ENCODE data around the gene TRAPPC2. TPM values are rescaled to one million over a fixed set of nuclear protein-coding genes. Genes with fewer than 3 reads are reported as not detected.

TRAPPC2 gene
- total RNA-seq, 4 donors from 2014 or later = 13.1 to 20.4 (median 15.2) TPM

DNA sequence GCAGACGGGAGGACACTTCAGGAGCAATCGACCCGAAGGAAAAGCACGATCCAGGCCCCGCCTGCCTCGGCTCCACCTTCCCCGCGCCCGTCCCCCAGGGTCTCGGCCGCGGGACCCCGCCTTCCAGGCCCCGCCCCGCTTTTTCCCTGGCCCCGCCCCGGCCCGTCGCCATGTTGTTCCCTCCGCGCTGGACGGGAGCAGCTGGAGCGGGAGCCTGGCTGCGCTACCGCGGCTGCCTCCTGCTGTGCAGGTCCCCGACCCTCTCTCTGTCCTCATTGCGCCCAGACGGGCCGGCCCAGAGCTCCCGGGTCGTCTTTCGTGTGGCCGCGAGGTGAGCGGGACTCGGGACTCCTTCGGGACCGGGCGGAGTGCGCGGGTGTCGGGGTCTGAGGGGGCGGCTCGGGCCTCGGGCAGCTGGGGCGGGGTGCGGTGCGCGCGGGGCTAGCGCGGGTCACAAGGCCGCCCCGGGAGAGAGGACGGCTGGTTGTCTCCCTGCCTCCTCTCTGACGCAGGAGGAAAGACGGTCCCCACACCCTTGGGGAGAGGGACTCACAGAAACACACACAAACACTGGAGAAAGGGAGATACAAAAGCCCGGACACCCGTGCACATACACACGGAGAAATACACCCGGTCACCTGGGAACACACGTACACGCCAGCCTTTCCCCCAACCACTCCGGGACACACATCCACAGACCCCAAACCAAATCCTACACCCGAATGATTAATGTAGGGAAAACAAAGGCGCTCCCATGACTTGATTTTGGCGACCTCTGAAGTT lies 45.3 kb downstream of the TRAPPC2 start, which contains the start of gene RAB9A:
RAB9A (plus strand) TSS at position 171 of the 783 bp plus-strand sequence. CDS start 19,619 bp downstream, outside the sequence.
- Histone ChIP-seq H3K9me3 (no peaks in the 10 kb centered on the region), H3K27ac (replicated peaks in 1 of 4) (peak within 1 kb of the TSS; percentile 92 to 95 (median 94)), H3K4me3 (peak within 1 kb of the TSS; percentile 68 to 83 (median 76)), H3K4me1 (peaks cover 25 to 47% (median 40%) of the 10 kb centered on the region in 4 donors), H3K36me3 (no peaks in the 10 kb centered on the region), H3K27me3 (no peaks in the 10 kb centered on the region)
- 2% methylated on average over 21 of the region's 68 CpGs for WGBS
- peak; percentile 93 to 97 for TF ChIP-seq POLR2AphosphoS5 (IDR thresholded peaks at IDR 0.05)
- TF ChIP-seq, protein P1, sequence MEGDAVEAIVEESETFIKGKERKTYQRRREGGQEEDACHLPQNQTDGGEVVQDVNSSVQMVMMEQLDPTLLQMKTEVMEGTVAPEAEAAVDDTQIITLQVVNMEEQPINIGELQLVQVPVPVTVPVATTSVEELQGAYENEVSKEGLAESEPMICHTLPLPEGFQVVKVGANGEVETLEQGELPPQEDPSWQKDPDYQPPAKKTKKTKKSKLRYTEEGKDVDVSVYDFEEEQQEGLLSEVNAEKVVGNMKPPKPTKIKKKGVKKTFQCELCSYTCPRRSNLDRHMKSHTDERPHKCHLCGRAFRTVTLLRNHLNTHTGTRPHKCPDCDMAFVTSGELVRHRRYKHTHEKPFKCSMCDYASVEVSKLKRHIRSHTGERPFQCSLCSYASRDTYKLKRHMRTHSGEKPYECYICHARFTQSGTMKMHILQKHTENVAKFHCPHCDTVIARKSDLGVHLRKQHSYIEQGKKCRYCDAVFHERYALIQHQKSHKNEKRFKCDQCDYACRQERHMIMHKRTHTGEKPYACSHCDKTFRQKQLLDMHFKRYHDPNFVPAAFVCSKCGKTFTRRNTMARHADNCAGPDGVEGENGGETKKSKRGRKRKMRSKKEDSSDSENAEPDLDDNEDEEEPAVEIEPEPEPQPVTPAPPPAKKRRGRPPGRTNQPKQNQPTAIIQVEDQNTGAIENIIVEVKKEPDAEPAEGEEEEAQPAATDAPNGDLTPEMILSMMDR (IDR thresholded peaks at IDR 0.05) = no peak
- peak; percentile 73 for TF ChIP-seq POLR2A (IDR thresholded peaks at IDR 0.05; ENCODE audit: low read depth)
- no peak for TF ChIP-seq EP300 (IDR thresholded peaks at IDR 0.05)
- intact Hi-C loops (cut with DNase I) = no loop called here
- peak; percentile 93 for DNase-seq (ENCODE audit: extremely low spot score)

DNA sequence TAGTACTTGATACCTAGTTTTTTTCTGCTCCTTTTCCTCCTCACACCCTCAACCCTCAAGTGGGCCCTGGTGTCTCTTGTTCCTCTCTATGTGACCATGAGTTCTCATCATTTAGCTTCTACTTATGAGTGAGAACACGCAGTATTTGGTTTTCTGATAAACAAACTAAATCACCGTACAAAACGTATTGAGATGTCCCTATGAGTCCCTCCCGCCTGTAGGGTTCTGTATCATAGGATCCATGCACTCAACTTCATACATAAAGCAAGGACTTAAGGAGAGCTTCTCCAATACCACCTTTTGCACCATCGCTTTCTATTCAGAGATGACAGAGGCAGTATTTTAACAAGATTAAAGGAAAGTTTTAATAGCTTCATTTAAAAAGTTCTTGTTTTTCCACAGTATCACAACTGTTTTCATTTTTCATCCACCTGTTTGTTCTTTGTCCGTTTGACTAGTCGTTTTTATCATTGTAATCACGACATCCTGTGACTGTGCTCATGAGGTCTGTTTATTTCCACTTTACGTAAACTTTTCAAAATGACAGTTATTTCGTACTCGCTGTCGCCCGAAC lies 45.9 kb downstream of the TRAPPC2 start:
- Histone ChIP-seq H3K27me3 (no peaks in the 10 kb centered on the region), H3K9me3 (no peaks in the 10 kb centered on the region), H3K36me3 (no peaks in the 10 kb centered on the region), H3K4me1 (peaks cover 20 to 40% (median 33%) of the 10 kb centered on the region in 4 donors), H3K4me3 (peak overlapping the region; percentile 68 to 83 (median 76)), H3K27ac (replicated peaks in 1 of 4) (peak overlapping the region; percentile 92 to 95 (median 94))
- TF ChIP-seq POLR2AphosphoS5 (IDR thresholded peaks at IDR 0.05) (no peak), POLR2A (IDR thresholded peaks at IDR 0.05; ENCODE audit: low read depth) (no peak), EP300 (IDR thresholded peaks at IDR 0.05) (no peak)
- TF ChIP-seq, protein P1 (IDR thresholded peaks at IDR 0.05) = no peak
- intact Hi-C loops (cut with DNase I) = no loop called here
- DNase-seq (ENCODE audit: extremely low spot score) = no peak
- WGBS = 15% methylated on average over 13 of the region's 13 CpGs

DNA sequence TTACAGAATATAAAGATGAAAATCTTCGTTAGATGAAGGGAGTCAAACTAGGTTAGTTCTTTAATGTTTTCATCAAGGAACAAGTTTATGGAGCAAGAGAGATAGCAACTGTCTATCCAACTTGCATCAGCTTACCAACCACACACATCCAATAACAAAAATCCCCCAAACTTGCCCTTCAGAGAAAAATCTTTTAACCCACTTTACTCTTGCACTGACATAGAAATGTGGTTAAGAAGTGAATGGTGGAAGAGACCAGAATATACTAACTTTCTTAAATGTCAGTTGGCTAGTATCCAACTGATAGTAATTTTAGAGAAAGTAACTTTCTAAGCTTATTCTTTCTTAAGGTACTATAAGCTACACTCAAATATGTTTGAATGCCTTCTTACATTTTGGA lies 47.2 kb downstream of the TRAPPC2 start:
- Histone ChIP-seq H3K9me3 (no peaks in the 10 kb centered on the region), H3K4me3 (no peak overlapping the region), H3K27ac (replicated peaks in 1 of 4) (no peak overlapping the region), H3K4me1 (peaks cover 15 to 27% (median 20%) of the 10 kb centered on the region in 4 donors), H3K27me3 (no peaks in the 10 kb centered on the region), H3K36me3 (no peaks in the 10 kb centered on the region)
- DNase-seq (ENCODE audit: extremely low spot score) = no peak
- intact Hi-C loops (cut with DNase I) = no loop called here
- 82% methylated on average over 1 of the region's 1 CpG for WGBS
- TF ChIP-seq EP300 (IDR thresholded peaks at IDR 0.05) (no peak), POLR2A (IDR thresholded peaks at IDR 0.05; ENCODE audit: low read depth) (no peak), POLR2AphosphoS5 (IDR thresholded peaks at IDR 0.05) (no peak)
- TF ChIP-seq, protein P1 (IDR thresholded peaks at IDR 0.05) = no peak

DNA sequence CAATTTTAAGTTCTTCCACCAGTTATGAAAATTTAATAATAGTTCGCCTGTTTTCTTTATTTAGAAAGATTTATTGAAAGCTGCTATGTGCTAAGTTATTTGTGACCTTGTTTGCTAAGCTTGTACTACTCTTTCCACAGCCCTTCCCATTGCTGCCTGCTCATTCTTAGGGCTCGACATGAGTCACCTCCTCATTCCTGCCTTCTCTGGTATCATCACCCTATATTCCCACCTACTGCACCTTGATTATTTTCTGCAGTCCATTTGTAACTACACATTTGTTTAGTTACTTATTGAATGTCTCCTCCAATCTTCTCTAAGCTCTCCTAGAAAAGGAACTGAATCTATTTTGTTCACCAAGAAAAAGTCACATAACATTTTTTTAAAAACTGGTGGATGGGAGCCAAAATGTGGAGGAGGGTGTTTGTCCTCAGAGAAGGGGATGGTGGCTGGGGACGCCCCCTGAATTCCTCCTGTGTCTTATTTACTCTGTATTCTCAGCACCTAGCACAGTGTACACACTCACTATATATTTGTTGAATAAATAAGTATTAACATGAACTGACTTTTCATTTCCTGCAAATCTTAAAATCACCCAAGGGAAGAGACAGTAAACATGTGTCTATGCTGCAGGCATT lies 49.2 kb downstream of the TRAPPC2 start:
- no peak for DNase-seq (ENCODE audit: extremely low spot score)
- Histone ChIP-seq H3K9me3 (no peaks in the 10 kb centered on the region), H3K4me1 (peaks cover 0 to 11% (median 2%) of the 10 kb centered on the region in 4 donors), H3K27me3 (no peaks in the 10 kb centered on the region), H3K36me3 (no peaks in the 10 kb centered on the region), H3K27ac (replicated peaks in 1 of 4) (no peak overlapping the region), H3K4me3 (no peak overlapping the region)
- 38% methylated on average over 3 of the region's 3 CpGs for WGBS
- TF ChIP-seq, protein P1 (IDR thresholded peaks at IDR 0.05) = no peak
- TF ChIP-seq EP300 (IDR thresholded peaks at IDR 0.05) = no peak
- no peak for TF ChIP-seq POLR2A (IDR thresholded peaks at IDR 0.05; ENCODE audit: low read depth)
- TF ChIP-seq POLR2AphosphoS5 (IDR thresholded peaks at IDR 0.05) = no peak
- intact Hi-C loops (cut with DNase I) = no loop called here

Data from esophagus muscularis mucosa (tissue), 4 donors.